HepG2 (cell line): ENCODE measurements around the gene EBF3.

Source experiments
- NCOA1 ChIP-seq: sonication (generic); formaldehyde crosslinking; IDR thresholded peaks from 2 replicates; pipeline ENCODE4 v1.9.0; 2021; ENCODE audit warnings: missing genetic modification reagents
- POLR2A ChIP-seq, 2 experiments: IDR thresholded peaks; 2 replicates each; pipeline ENCODE4 v1.6.1; 2011; ENCODE audit warnings: low read depth in 2 of 2, low read length in 2 of 2, mild to moderate bottlenecking in 1 of 2, moderate library complexity in 1 of 2; ENCODE audit not compliant: insufficient read depth in 1 of 2
- PRMT3 ChIP-seq: sonication (generic); formaldehyde crosslinking; IDR thresholded peaks from 2 replicates; pipeline ENCODE4 v1.8.1; 2022; ENCODE audit warnings: low read depth, mild to moderate bottlenecking, moderate library complexity, missing genetic modification reagents, borderline replicate concordance
- ZNF530 ChIP-seq: sonication (generic); formaldehyde crosslinking; IDR thresholded peaks from 2 replicates; pipeline ENCODE4 v1.5.0; 2020; ENCODE audit warnings: low read depth, mild to moderate bottlenecking, missing genetic modification reagents
- ZSCAN30 ChIP-seq: sonication (generic); formaldehyde crosslinking; IDR thresholded peaks from 2 replicates; pipeline ENCODE4 v1.5.0; 2020; ENCODE audit warnings: mild to moderate bottlenecking, missing genetic modification reagents

GRCh38 chr10:129932182-129932581, 31.9 kb downstream of the EBF3 start:
- TF ChIP-seq ZSCAN30 (CRISPR knock-in tag) (no peak), NCOA1 (CRISPR knock-in tag) (no peak), PRMT3 (no peak), ZNF530 (CRISPR knock-in tag) (no peak), POLR2A (IDR thresholded peaks at IDR 0.05; ENCODE audit: insufficient read depth in 1 of 2, low read depth in 2 of 2, low read length in 2 of 2) (no peak)
